H54 (cell line): Measurements from ENCODE around the gene HEYL.
A peak's percentile ranks its signal among the peaks of the same experiment; 100 is the strongest.

ENCODE experiments used
- DNase-seq: peaks from one replicate; pipeline ENCODE4 v3.0.0; 2011; ENCODE audit warnings: low spot score, mixed read lengths; ENCODE audit not compliant: insufficient read length
- FAIRE-seq: peaks from 3 replicates; lab custom pipeline; 2011; peaks lifted over from hg19 to GRCh38; lab: Jason Lieb, UNC
- POLR2A ChIP-seq: IDR thresholded peaks from 2 replicates; pipeline ENCODE4 v1.6.1; 2011; ENCODE audit warnings: low read depth, mild to moderate bottlenecking, low read length

The HEYL gene

DNA sequence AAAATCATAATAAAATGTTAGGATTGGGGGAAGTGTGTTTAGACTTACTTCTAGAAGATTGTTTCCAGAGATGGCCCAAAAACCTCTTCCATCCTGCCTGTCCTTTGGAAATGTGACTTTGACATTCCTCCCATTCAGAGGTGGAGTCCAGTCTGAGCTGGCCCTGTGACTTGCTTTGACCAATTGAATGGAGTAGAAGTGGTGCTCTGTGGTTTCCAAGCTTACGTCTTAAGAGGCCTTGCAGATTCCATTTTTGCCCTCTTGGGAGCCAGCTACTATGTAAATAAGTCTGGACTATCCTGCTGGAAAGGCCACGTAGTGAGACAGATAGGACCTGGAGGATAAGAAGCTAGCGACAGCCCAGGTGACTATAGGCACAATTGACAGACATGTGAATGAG is 33.8 kb upstream of the HEYL start:
- DNase-seq (no peak), FAIRE-seq (no peak)

DNA sequence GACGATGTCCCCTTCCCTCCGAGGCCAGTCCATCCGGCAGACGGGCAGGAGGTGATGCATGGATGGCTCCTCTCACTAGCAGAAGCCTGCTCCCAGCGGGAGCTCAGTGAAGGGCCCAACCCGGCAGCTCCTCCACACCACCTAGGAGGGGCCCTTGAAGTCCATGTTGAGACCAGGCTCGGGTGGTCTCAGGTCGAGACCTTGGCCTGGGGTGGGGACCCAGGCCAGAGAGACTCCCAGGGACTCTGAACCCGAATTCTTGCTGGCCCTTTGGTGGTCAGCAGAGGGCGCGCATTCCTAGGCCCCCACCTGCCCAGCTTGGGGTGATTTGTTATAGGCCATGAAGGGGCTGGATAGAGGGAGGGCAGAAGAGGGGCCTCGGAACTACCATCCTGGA is 33.1 kb upstream of the HEYL start:
- DNase-seq (no peak), FAIRE-seq (no peak)
- TF ChIP-seq POLR2A = no peak

More for the DNA sequence above, 33.8 kb upstream of the HEYL start:
- TF ChIP-seq POLR2A = no peak

DNA sequence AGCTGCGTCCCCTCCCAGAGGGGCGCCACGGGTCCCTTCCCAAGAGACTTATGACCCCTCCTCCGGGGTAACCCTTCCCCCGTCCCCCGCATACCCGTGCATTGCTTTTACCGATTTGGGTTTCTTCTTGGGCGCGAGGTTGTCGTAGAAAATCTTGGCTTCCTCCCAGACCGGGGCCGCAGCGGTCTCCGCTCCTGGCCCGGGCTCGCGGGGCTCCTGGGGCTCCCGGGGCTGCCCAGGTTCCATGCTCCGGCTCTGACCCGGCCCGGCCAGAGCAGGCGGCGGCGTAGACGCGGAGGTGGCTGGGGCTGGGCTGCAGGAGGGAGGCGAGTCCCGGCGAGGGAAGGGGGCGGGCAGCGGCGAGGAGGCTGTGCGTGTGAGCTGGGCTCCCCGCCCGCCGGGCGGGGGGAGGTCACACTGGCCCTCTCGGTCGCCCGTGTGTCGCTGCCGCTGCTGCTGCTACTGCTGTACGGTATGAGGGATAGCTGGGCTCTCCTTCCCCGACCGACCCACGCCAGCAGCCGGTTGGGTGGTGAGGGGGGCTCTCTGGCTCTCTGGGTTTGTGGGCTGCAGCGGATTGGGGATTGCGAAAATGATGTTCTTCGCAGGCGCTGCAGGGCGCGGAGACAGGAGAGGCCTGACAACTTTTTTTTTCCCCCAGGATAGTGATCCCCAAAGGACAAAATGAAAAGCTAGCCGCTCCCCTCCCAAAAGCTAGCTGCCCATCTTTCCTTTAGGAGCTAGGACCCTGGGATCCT is 32.5 kb upstream of the HEYL start, which contains the start of gene NT5C1A:
NT5C1A (minus strand) TSS at position 315 of the 758 bp plus-strand sequence; CDS start at position 246, 69 bp downstream.
- DNase-seq = no peak
- FAIRE-seq = no peak
- TF ChIP-seq POLR2A = no peak

- no peak for TF ChIP-seq POLR2A
- FAIRE-seq (no peak), DNase-seq (no peak)
Observed at GRCh38 chr1:39671433-39671792, 32.0 kb upstream of the HEYL start.

- DNase-seq (no peak), FAIRE-seq (no peak)
- no peak for TF ChIP-seq POLR2A
Observed at GRCh38 chr1:39670689-39671088, 31.2 kb upstream of the HEYL start.

GRCh38 chr1:39668894-39669293 is 29.5 kb upstream of the HEYL start:
- no peak for DNase-seq
- no peak for FAIRE-seq
- no peak for TF ChIP-seq POLR2A

- DNase-seq (no peak), FAIRE-seq (no peak)
- TF ChIP-seq POLR2A = no peak
Observed at GRCh38 chr1:39668111-39668510, 28.7 kb upstream of the HEYL start.

GRCh38 chr1:39666772-39667171 is 27.3 kb upstream of the HEYL start:
- no peak for TF ChIP-seq POLR2A
- FAIRE-seq (no peak), DNase-seq (no peak)

DNA sequence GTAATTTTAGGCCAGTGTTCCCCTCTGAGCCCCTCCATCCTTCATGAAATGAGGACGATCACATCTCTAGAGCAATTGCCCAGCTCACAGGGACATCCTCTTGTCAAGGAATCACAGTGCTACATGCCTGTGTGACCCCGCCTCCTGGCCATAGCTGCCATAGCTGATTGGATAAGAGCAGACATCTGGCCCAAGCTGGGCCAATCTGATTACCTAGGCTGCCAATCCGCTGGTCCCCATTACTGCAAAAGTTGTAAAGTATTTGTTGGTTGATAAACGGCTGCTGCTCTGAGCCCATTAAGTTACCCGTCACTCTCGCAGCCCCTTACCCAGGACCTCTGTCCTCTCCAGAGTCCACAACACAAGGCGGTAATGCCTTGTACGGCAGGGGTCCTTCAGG is 24.1 kb upstream of the HEYL start:
- TF ChIP-seq POLR2A = no peak
- FAIRE-seq (no peak), DNase-seq (no peak)

GRCh38 chr1:39662861-39663260 is 23.4 kb upstream of the HEYL start:
- no peak for FAIRE-seq
- TF ChIP-seq POLR2A = no peak
- DNase-seq = no peak

DNA sequence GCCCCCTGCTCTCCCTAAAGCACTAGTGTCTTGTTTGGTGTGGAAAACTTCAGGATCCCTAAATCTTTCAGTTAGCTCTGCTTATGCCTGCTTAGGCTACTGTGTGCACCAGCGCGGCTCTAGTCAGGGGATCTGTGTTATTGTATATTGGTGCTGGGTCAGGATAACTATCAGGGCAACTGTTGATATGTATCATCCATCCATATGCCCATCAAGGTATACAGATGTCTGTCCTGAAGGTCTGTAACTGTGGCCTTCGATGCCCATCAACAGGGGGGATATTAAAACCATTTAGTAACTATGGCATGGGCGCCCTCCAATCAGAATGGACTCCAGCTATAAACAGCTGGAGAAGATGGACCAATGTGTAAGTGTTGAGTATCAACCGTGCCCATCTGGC is 20.1 kb upstream of the HEYL start:
- FAIRE-seq (no peak), DNase-seq (no peak)
- TF ChIP-seq POLR2A = no peak

DNA sequence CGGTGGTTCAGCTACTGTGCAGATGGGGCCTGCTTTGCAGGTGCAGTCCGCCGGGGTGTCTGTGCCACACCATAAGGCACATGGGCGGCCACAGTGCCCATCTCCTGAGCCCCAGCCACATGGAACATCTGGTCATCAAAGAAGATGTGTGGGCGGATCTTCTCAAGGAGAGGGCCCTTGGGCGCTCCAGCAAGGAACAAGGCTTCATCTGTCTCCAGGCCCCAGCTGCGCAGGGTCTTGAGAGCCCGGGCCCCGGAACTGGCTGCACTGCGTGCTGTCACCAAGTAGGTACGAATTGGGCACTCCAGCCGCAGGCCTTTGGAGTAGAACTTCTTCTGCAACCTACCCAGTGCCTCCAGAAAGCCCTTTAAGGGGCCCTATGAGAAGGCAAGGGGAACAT is 19.7 kb upstream of the HEYL start:
- DNase-seq (no peak), FAIRE-seq (no peak)
- TF ChIP-seq POLR2A = no peak

- peak; percentile 81 for DNase-seq
- FAIRE-seq = no peak
Observed at GRCh38 chr1:39657923-39658485, 18.6 kb upstream of the HEYL start.

GRCh38 chr1:39657402-39657801 is 18.0 kb upstream of the HEYL start:
- TF ChIP-seq POLR2A = no peak
- DNase-seq = no peak
- FAIRE-seq = no peak

More at GRCh38 chr1:39657923-39658485, 18.6 kb upstream of the HEYL start:
- TF ChIP-seq POLR2A = no peak

DNA sequence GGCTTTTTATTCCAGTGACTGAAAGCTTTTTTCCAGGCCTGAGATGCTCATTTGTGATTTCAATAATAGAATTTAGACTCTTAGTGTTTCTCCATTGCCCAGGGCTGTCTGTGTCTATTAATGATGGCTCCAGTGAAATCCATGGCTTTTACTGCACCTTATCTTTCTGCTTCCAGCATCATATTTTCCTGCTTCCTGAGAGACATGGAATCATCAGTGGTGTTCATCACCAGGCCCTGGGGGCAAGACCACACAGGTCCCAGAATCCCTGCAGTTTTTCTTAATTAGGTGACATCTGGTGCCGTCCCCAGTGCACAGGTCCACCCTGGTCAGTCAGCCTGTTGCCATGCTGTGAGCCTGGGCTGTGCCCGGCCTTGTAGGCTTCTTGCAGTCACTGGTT is 16.9 kb upstream of the HEYL start:
- FAIRE-seq (no peak), DNase-seq (no peak)
- TF ChIP-seq POLR2A = no peak
